Heart left ventricle (tissue), 13 donors: ENCODE results near the gene SLC7A14.

Source experiments
- POLR2A ChIP-seq, 2 donors: fragments of 450-650 bp; IDR thresholded peaks; one replicate each; pipeline ENCODE4 v1.6.1; 2017; ENCODE audit warnings: antibody characterized with exemption in 2 of 2, mild to moderate bottlenecking in 2 of 2, moderate library complexity in 2 of 2
- TF ChIP-seq, protein P1 (sequence below), 12 donors: fragments of 200-600 bp; sonication (generic) in 4 of 12; IDR thresholded peaks; one replicate each; pipeline versions ENCODE4 v1.5.0 to v1.8.0; 2018 to 2022; ENCODE audit warnings: antibody characterized with exemption in 12 of 12, mild to moderate bottlenecking in 5 of 12
- donor health status: ischemic (EF 13 %, LVEDD 7.1; RV severe dilation, severe dysfunction).
- donor health status: DM: no; HTN: yes; CAD: no.
- donor health status: DM: no; HTN: no; CAD: no.
- donor health status: ischemic (EF 25% LVEDD 6.9; RV normal size, moderate dysfunction).
- donor health status: ischemic (EF 25% LVEDD 5.7; RV mildly dilated, moderate dysfunction).
- donor health status: ischemic (EF 35%, LVEDD 5.7; RV mildly dilated, moderate dysfunction).
- donor health status: nonischemic (EF 11% LVEDD 7.7; RV severe dilation, severe dysfunction).
- donor health status: DM: yes; HTN: yes; CAD: no.
- donor health status: PGD.
- donor health status: ischemic (EF 29% LVEDD 5.4; RV normal size, mild dysfunction).
- donor health status: nonischemic (EF 23%, LVEDD 6.1; RV moderate dilation, normal function).

DNA sequence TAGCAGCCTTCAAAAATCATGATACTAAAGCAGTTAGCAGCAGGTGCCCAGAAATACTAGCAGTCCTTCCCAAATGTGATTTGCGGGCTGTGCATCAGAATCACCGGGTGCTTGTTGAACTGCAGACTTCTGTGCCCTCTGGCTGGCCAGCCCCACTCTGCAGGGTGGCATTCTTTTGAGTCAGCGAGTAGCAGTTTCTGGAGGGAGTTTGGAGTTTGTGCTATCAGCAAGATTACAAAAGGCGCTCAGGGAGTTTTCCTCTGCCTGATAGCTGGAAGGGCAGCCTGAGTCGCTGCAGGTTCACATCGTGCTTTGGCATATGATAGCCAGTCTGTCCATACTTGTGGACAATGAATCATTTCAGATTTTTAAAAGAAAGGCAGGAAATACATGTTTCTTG lies 109.6 kb downstream of the SLC7A14 start:
- TF ChIP-seq, protein P1, sequence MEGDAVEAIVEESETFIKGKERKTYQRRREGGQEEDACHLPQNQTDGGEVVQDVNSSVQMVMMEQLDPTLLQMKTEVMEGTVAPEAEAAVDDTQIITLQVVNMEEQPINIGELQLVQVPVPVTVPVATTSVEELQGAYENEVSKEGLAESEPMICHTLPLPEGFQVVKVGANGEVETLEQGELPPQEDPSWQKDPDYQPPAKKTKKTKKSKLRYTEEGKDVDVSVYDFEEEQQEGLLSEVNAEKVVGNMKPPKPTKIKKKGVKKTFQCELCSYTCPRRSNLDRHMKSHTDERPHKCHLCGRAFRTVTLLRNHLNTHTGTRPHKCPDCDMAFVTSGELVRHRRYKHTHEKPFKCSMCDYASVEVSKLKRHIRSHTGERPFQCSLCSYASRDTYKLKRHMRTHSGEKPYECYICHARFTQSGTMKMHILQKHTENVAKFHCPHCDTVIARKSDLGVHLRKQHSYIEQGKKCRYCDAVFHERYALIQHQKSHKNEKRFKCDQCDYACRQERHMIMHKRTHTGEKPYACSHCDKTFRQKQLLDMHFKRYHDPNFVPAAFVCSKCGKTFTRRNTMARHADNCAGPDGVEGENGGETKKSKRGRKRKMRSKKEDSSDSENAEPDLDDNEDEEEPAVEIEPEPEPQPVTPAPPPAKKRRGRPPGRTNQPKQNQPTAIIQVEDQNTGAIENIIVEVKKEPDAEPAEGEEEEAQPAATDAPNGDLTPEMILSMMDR (IDR thresholded peaks at IDR 0.05) = no peak
- TF ChIP-seq POLR2A (IDR thresholded peaks at IDR 0.05) = no peak
